Suppressor macrophage treated with lipopolysaccharide for 1 hour (primary cell): Measurements from ENCODE around the gene DRG1.
"Not testable (repeated sequence)": the region's sequence is repeated elsewhere in the genome, so short reads cannot be mapped to it uniquely, and the experiment has no call there.

ENCODE experiments used
- DNase-seq, 3 donors: peaks; one replicate each; pipeline ENCODE4 v3.0.0-alpha.2; 2020 to 2022

Gene DRG1

DNA sequence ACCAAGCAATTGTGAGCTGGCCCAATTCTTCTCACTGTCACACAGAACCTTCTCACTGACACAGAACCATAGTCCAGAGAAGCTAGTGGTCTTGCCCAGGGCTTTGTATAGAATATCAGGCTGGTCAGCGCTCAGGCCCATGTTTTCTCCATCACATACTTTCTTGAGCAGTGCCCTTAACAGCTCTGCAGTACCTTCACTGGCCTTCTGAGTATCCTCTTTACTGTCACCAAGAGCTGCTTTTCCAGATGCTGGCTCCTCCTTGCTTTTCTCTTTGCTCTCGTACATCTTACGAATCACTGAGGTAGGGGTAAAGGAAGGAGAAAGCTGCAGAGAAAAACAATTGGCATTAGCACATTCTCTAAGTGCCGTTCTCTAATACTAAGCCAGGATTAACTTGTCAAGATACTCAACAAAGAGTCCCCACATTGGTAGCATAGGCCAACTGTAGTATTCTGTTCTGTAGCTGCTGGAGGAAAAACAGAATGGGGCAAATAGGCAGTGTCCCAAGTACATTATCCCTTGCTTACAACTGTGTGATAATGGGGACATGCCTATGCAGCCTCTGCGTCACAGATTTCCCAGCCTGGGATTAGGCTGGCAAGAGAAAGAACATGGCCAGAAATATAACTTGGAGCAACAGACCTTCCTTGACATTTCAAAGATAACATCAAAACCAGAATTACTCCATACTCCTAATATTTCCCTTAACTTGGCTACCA is 43.5 kb downstream of the DRG1 start:
- DNase-seq: no peak

DNA sequence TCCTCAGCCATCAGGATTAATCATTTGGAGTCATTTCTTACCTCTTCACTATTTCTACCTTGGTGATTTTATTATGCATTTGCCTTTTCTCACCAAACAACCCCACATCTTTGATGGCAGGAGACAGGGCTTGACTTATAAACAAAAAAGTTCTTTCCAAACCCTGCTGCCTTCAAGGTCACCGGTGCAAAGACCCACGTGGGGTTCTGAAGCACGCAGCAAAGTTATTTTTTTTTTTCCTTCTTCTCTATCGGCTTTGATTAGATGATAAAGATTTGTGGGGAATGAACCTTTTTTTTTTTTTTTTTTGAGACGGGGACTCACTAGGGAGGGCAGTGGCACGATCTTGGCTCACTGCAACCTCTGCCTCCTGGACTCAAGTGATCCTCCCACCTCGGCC is 44.1 kb downstream of the DRG1 start:
- DNase-seq: no peak

DNA sequence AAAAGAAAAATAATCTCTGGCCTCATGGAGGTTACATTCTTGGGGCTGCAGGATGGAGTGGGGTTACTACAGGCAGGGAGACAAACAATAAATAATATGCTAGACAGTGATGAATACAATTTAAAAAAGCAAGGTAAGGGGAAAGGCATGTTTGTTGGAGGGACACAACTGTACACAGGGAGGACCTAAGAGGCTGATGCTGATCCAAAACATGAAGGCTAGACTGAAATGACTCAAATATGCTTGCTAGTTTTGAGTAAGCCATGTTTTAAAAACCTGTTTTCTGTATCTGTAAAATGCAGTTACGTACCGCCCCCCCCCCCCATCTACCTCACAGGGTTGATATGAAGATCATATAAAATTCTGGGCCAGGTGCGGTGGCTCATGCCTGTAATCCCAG is 46.2 kb downstream of the DRG1 start:
- no peak for DNase-seq

DNA sequence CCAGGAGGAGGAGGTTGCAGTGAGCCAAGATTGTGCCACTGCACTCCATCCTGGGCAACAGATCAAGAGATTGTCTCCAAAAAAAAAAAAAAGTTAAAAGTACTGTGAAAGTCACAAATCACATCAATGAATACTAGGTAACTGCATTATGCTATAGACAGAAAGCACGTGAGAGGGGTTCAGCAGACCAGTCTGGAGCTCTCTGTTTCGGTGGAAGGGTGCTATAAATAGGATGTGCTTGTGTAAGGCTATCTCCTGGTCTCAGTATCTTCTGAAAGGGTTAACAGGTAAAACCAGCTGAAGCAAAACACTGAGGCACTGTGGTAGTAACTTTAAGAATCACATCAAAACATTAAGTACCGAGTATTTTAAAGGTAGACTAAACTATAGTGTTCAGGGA is 46.8 kb downstream of the DRG1 start:
- DNase-seq: no peak

DNA sequence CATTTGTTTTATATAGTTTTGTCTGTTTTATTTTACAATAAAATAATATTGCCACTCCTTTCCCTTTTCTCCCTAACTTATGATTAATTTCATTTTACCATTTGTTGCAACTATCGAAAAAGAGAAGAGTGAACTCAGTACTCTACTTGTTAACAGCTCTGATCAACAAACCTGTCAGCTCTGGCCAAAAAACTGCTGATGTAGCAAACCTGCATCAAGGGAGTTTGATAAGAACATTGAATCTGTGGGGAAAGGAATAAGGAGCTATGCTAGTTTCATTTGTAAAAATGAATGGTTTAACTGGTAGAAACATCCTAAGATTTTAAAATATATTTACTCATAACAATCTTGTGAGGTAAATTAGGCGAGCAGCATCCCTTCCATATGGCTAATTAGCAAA is 47.4 kb downstream of the DRG1 start:
- no peak for DNase-seq

DNA sequence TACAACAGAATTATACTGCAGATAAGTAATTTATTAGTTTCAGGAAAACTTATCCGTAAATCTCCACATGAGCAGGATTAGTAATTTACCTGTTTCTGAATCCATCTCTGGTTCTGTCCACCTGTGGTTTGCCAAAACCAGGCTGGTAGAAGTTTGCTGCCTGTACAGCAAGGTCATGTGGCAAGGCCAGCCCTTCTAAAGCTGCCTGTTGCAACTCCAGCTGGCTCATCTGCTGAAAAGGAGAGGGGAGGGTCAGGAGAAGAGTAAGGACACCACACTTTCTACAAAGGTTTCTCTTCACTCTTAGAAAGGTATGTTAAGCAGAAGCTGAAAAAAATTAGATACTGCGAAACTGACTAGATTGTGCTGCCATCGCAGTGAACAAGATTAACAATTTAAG is 47.9 kb downstream of the DRG1 start:
- no peak for DNase-seq

DNA sequence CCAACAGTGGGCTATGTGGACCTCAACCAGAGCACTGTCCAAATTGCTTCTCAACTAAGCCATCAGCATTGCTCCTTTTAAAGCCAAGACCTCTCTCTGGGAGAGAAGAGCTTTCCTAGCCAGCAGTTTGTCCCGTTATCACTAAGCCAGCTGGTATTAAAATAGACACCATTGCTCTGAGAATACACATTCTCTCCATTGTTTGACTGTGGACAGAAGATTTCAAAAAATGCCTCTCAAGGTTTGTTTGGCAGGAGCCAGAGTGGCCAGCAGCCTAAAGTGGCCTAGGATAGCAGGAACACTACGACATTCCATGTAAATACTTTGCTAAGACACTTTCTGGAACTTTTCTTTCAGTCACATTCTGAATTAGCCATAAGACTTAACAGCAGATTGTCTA is 49.0 kb downstream of the DRG1 start:
- no peak for DNase-seq

DNA sequence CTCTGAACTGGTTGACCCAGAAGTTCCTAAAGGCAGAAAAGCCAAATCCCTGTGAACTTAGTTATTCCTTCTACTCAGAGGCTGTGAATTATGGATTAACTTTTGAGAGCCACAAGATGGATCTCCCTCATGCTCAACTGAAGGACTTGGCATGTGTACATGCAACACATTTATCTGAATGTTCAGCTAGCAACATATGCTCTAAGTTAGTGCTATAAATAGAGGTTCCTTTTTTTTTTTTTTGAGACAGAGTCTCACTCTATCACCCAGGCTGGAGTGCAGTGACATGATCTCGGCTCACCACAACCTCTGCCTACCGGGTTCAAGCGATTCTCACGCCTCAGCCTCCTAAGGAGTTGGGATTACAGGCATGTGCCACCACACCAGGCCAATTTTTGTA is 50.1 kb downstream of the DRG1 start:
- no peak for DNase-seq

DNA sequence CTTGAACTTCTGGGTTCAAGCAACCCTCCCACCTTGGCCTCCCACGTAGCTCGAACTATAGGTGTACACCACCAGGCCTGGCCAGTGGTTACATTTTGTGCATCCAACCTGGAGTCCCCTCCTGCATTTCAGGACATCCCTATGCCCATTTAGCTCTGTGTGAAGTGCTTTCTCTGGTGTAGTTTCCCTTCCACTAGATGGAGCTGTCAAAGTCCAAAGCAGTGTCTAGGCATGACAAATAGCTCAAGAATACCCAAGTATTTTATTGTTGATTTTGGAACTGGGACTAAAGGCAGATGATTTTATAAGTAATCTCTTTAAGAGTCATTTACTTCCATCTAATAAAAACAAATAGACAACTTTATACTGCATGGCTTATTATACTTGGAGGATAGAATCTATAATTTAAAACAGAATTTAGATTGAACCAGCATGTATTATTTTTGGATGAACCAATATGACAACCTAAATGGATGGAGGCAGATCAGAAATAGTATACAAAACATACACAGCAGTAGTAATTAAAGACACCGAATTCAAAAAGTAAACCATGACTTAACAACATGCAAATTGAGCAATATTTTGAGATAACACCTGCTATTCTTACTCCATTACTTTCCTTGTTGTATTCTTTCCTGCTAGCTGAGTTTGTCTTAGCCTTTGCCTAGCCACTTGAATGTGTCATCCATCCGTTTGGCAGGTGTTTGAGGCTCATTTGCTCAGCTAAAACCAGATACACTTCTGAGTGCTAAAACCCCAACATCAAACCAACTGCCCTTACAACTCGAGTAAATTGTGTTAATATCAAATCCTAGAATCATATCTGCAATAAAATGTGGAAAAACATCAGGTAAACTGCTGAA is 52.5 kb downstream of the DRG1 start:
- peak; percentile 23 to 38 (median 31) for DNase-seq

DNA sequence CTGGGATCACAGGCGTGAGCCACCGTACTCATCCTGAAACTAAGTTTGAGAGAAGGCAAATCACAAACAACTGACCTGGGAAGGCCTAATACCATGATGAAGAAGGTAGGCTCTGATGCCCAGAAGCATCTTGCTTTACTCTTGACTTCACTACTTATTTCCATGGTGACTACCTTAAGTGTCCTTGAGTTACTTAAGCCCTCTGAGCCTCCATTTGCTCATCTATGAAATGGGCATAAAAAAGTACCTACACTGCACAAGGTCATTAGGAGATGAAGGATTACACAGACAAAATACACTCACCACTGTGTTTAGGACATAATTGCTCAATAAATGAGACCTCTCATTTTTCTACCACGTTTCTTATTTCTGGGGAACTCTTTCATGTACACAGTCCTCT is 62.3 kb downstream of the DRG1 start:
- DNase-seq: no peak

DNA sequence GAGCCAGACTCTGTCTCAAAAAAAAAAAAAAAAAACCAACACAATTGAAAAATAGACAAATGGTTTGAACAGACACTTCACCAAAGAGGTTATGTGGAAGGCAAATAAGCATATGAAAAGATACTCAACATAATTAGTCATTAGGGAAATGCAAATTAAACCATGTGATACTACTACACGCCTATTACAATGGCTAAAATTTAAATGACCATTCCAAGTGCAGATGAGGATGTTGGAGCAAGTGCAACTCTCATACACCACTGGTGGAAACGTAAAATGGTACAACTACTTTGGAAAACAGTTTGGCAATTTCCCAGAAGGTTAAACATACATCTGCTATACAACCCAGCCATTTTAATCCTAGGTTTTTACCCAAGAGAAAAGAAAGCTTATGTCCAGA is 65.9 kb downstream of the DRG1 start:
- DNase-seq: no peak

DNA sequence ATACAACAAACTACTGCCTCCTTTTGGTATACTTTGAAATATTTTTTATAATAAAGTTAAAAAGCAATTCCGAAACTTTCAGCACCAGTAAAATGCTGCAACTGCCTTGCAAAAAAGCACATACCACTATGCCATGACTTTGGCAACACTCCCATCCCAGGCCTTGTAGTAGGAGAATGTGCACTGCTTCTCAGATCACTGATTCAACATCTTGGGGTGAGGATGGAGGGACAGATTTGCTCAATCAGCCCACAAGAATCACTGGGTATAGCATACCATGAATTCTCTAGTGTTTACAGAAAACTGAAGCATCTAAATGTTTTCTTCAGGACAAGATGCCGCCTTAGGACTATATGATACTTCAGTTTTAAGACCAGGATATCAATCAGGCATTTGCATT is 75.3 kb downstream of the DRG1 start:
- DNase-seq: no peak

DNA sequence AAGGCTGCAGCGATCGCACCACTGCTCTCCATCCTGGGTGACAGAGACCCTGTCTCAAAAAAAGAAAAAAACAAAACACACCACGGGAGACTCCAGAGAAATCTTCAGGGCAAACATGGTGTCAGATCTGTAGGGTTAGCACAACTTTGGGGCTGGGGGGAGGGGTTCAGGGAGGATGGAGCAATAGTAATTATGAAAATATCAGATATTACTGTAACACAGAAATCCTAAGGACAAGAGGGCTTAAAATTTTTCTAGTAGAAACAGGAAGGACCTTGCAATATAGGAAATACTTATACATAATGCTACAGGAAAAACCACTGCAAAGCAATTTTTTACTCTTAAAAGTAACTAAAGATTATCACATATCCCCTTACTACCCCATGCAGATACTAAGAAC is 76.4 kb downstream of the DRG1 start:
- no peak for DNase-seq

DNA sequence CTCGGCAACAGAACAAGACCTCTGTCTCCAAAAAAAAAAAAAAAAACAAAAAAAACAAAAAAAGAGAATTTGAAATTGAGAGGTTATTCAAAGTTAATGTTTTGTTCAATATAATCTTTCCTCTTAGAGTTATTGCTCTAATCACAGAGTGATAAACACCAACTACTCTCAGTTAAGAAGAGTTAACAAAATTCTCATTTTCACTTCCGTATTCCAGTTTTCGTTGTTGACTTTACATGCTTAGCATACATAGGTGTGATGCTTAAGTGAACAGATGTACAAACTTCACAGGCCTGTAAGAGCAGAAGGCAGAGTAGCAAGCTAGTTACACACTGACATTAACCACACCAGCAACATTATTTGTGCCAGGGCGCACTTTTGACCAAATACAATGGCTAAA is 77.9 kb downstream of the DRG1 start:
- DNase-seq: no peak

DNA sequence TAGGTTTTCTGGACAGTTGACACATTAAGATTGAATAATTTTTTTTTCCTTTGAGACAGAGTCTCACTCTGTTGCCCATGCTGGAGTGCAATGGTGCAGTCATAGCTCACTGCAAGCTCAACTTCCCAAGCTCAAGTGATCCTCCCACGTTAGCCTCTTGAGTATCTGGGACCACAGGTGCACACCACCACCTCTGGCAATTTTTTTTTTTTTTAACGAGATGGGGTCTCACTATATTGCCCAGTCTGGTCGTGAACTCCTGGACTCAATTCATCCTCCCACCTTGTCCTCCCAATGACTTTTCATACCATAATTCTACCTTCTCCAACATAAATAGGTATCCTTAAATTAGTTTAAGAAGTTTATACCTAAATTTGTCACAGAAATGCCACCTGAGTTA is 81.7 kb downstream of the DRG1 start:
- no peak for DNase-seq

DNA sequence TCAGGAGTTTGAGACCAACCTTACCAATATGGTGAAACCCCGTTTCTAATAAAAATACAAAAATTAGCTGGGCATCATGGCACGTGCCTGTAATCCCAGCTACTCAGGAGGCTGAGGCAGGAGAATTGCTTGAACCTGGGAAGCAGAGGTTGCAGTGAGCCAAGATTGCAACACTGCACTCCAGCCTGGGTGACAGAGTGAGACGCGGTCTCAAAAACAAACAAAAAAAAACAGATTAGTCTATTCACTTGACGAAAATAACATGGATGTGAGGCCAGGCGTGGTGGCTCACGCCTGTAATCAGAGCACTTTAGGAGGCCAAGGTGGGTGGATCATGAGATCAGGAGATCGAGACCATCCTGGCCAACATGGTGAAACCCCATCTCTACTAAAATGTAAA is 83.1 kb downstream of the DRG1 start:
- not testable (repeated sequence) for DNase-seq
